Right atrium auricular region (tissue), 2 donors: Measurements from ENCODE around the gene KIF3C. TPM values are rescaled to one million over a fixed set of nuclear protein-coding genes. Genes with fewer than 3 reads are reported as not detected.
"Not testable (repeated sequence)": the region's sequence is repeated elsewhere in the genome, so short reads cannot be mapped to it uniquely, and the experiment has no call there.

Experiments
- DNase-seq: peaks from one replicate; pipeline ENCODE4 v3.0.0-alpha.2; 2019; ENCODE audit warnings: low spot score
- H3K27ac ChIP-seq, 2 donors: fragments of 200-600 bp; sonication (generic); 1 replicate in 1 of 2; 2 replicates in 1 of 2; pipeline ENCODE4 v1.5.1; 2016 to 2019
- H3K27me3 ChIP-seq, 2 donors: fragments of 200-600 bp; sonication (generic); one replicate each; pipeline versions ENCODE4 v1.5.1 to v1.6.0; 2017 to 2019
- H3K36me3 ChIP-seq: fragments of 200-600 bp; sonication (generic); one replicate; pipeline ENCODE4 v1.5.1; 2016
- H3K4me1 ChIP-seq, 2 donors: fragments of 200-600 bp; sonication (generic); one replicate each; pipeline versions ENCODE4 v1.5.1 to v1.6.0; 2017 to 2019
- H3K4me3 ChIP-seq, 2 donors: fragments of 200-600 bp; sonication (generic); 1 replicate in 1 of 2; 2 replicates in 1 of 2; pipeline ENCODE4 v1.5.1; 2017 to 2019; ENCODE audit warnings: mild to moderate bottlenecking in 1 of 2, moderate library complexity in 1 of 2
- H3K9me3 ChIP-seq, 2 donors: fragments of 200-600 bp; sonication (generic); one replicate each; pipeline ENCODE4 v1.5.1; 2019
- CTCF ChIP-seq, 2 donors: fragments of 200-600 bp; sonication (generic); IDR thresholded peaks; one replicate each; pipeline ENCODE4 v1.5.1; 2019; ENCODE audit warnings: antibody characterized with exemption in 2 of 2
- total RNA-seq, 2 donors: library from RNA; depleted of rRNA; stranded (reverse); fragments of >200 nt; gene quantifications; one replicate each; pipeline ENCODE4 v1.1.0, GENCODE V29; 2016

KIF3C gene
- total RNA-seq, 2 donors from 2014 or later, result 3.3 to 3.5 TPM

- no peaks in the 10 kb centered on the region for H3K4me1 ChIP-seq
- no peaks in the 10 kb centered on the region for H3K9me3 ChIP-seq
- DNase-seq, result no peak
- H3K27ac ChIP-seq, result no peak overlapping the region
- TF ChIP-seq CTCF (IDR thresholded peaks at IDR 0.05), result no peak
- no peaks in the 10 kb centered on the region for H3K27me3 ChIP-seq
- peaks cover 7% of the 10 kb centered on the region for H3K36me3 ChIP-seq
- H3K4me3 ChIP-seq, result no peak overlapping the region
Observed at GRCh38 chr2:25926984-25927756, 55.1 kb downstream of the KIF3C start.

GRCh38 chr2:25922501-25922900 lies 59.8 kb downstream of the KIF3C start:
- TF ChIP-seq CTCF (IDR thresholded peaks at IDR 0.05), result no peak
- Histone ChIP-seq H3K27ac (no peak overlapping the region), H3K36me3 (no peaks in the 10 kb centered on the region), H3K4me1 (no peaks in the 10 kb centered on the region), H3K4me3 (no peak overlapping the region), H3K27me3 (no peaks in the 10 kb centered on the region), H3K9me3 (no peaks in the 10 kb centered on the region)
- DNase-seq, result no peak

GRCh38 chr2:25920786-25921415 lies 61.4 kb downstream of the KIF3C start:
- Histone ChIP-seq H3K4me3 (no peak overlapping the region), H3K27ac (no peak overlapping the region), H3K4me1 (no peaks in the 10 kb centered on the region), H3K9me3 (no peaks in the 10 kb centered on the region), H3K36me3 (no peaks in the 10 kb centered on the region), H3K27me3 (no peaks in the 10 kb centered on the region)
- TF ChIP-seq CTCF (IDR thresholded peaks at IDR 0.05), result no peak
- no peak for DNase-seq

GRCh38 chr2:25920336-25920735 lies 62.0 kb downstream of the KIF3C start:
- no peaks in the 10 kb centered on the region for H3K9me3 ChIP-seq
- H3K27me3 ChIP-seq, result no peaks in the 10 kb centered on the region
- H3K4me1 ChIP-seq, result no peaks in the 10 kb centered on the region
- DNase-seq, result no peak
- no peaks in the 10 kb centered on the region for H3K36me3 ChIP-seq
- H3K27ac ChIP-seq, result no peak overlapping the region
- no peak overlapping the region for H3K4me3 ChIP-seq
- no peak for TF ChIP-seq CTCF (IDR thresholded peaks at IDR 0.05)

- H3K36me3 ChIP-seq, result no peaks in the 10 kb centered on the region
- TF ChIP-seq CTCF (IDR thresholded peaks at IDR 0.05), result no peak
- H3K27ac ChIP-seq, result no peak overlapping the region
- H3K27me3 ChIP-seq, result no peaks in the 10 kb centered on the region
- H3K9me3 ChIP-seq, result no peaks in the 10 kb centered on the region
- DNase-seq, result no peak
- no peaks in the 10 kb centered on the region for H3K4me1 ChIP-seq
- H3K4me3 ChIP-seq, result no peak overlapping the region
Observed at GRCh38 chr2:25917832-25918231, 64.5 kb downstream of the KIF3C start.

- H3K27ac ChIP-seq, H3K9me3 ChIP-seq, DNase-seq, H3K4me3 ChIP-seq, H3K27me3 ChIP-seq, H3K36me3 ChIP-seq, H3K4me1 ChIP-seq: not testable (repeated sequence)
Observed at GRCh38 chr2:25917411-25917810, 64.9 kb downstream of the KIF3C start.

- not testable (repeated sequence) for H3K9me3 ChIP-seq, H3K4me1 ChIP-seq, H3K27me3 ChIP-seq, DNase-seq, H3K36me3 ChIP-seq, H3K27ac ChIP-seq, H3K4me3 ChIP-seq
Observed at GRCh38 chr2:25915944-25916772, 66.1 kb downstream of the KIF3C start.

- H3K27me3 ChIP-seq, H3K4me3 ChIP-seq, H3K4me1 ChIP-seq, H3K27ac ChIP-seq, H3K9me3 ChIP-seq, H3K36me3 ChIP-seq, DNase-seq: not testable (repeated sequence)
Observed at GRCh38 chr2:25915411-25915810, 66.9 kb downstream of the KIF3C start.

- not testable (repeated sequence) for H3K9me3 ChIP-seq, H3K4me1 ChIP-seq, H3K27me3 ChIP-seq, H3K27ac ChIP-seq, H3K36me3 ChIP-seq, DNase-seq, H3K4me3 ChIP-seq
Observed at GRCh38 chr2:25913696-25913973, 68.7 kb downstream of the KIF3C start.
